ENCODE data around the gene UBAC1.
A peak's percentile ranks its signal among the peaks of the same experiment; 100 is the strongest.
"Not testable (repeated sequence)": the region's sequence is repeated elsewhere in the genome, so short reads cannot be mapped to it uniquely, and the experiment has no call there.

UBAC1 gene

GRCh38 chr9:135901826-135902225 is 59.3 kb downstream of the UBAC1 start:
- no peak for DNase-seq (ENCODE audit: low read depth)

- DNase-seq (ENCODE audit: low read depth) = no peak
These were observed 60.0 kb downstream of the UBAC1 start for GRCh38 chr9:135901031-135901758.

GRCh38 chr9:135898634-135899407 is 62.4 kb downstream of the UBAC1 start:
- DNase-seq (ENCODE audit: low read depth) = peak; percentile 53

- no peak for DNase-seq (ENCODE audit: low read depth)
These were observed 64.5 kb downstream of the UBAC1 start for GRCh38 chr9:135896626-135897025.

GRCh38 chr9:135896205-135896604 is 65.0 kb downstream of the UBAC1 start:
- DNase-seq (ENCODE audit: low read depth) = no peak

- no peak for DNase-seq (ENCODE audit: low read depth)
These were observed 65.8 kb downstream of the UBAC1 start for GRCh38 chr9:135895202-135895848.

GRCh38 chr9:135893104-135893503 is 68.1 kb downstream of the UBAC1 start:
- DNase-seq (ENCODE audit: low read depth) = no peak

- not testable (repeated sequence) for DNase-seq (ENCODE audit: low read depth)
These were observed 68.8 kb downstream of the UBAC1 start for GRCh38 chr9:135892327-135892726.

GRCh38 chr9:135891027-135891631 is 70.0 kb downstream of the UBAC1 start:
- no peak for DNase-seq (ENCODE audit: low read depth)

- no peak for DNase-seq (ENCODE audit: low read depth)
These were observed 70.8 kb downstream of the UBAC1 start for GRCh38 chr9:135890190-135891026.

- no peak for DNase-seq (ENCODE audit: low read depth)
These were observed 71.5 kb downstream of the UBAC1 start for GRCh38 chr9:135889564-135890189.

- DNase-seq (ENCODE audit: low read depth) = no peak
These were observed 72.3 kb downstream of the UBAC1 start for GRCh38 chr9:135888766-135889394.

GRCh38 chr9:135888126-135888765 is 72.9 kb downstream of the UBAC1 start:
- no peak for DNase-seq (ENCODE audit: low read depth)

GRCh38 chr9:135887585-135888050 is 73.6 kb downstream of the UBAC1 start:
- DNase-seq (ENCODE audit: low read depth) = no peak

- no peak for DNase-seq (ENCODE audit: low read depth)
These were observed 74.1 kb downstream of the UBAC1 start for GRCh38 chr9:135887021-135887507.

GRCh38 chr9:135886147-135886981 is 74.8 kb downstream of the UBAC1 start:
- DNase-seq (ENCODE audit: low read depth) = no peak

- DNase-seq (ENCODE audit: low read depth) = no peak
These were observed 75.9 kb downstream of the UBAC1 start for GRCh38 chr9:135885100-135885853.
